CD14-positive monocyte (primary cell): Measurements from ENCODE around the gene ACSL6. TPM values are rescaled to one million over a fixed set of nuclear protein-coding genes. Genes with fewer than 3 reads are reported as not detected.

ENCODE experiments used
- DNase-seq, 3 donors: peaks; one replicate each; pipeline ENCODE4 v3.0.0-alpha.2; 2011 to 2022
- H2AFZ ChIP-seq: 2 replicates; pipeline ENCODE4 v1.6.0; 2012; ENCODE audit warnings: mild to moderate bottlenecking, low read depth, low read length, inconsistent platforms; ENCODE audit not compliant: insufficient read depth, poor library complexity, severe bottlenecking
- H3K27ac ChIP-seq, 2 donors: 1 replicate in 1 of 2; 2 replicates in 1 of 2; pipeline ENCODE4 v1.5.1; 2012 to 2013; ENCODE audit warnings: low read length in 2 of 2, control low read depth in 1 of 2, inconsistent platforms in 1 of 2, low read depth in 1 of 2, mild to moderate bottlenecking in 1 of 2
- H3K27me3 ChIP-seq, 2 donors: one replicate each; pipeline versions ENCODE4 v1.6.0 to v1.6.1; 2011 to 2013; ENCODE audit warnings: low read length in 2 of 2; ENCODE audit not compliant: control insufficient read depth in 2 of 2, insufficient read depth in 2 of 2
- H3K36me3 ChIP-seq, 2 donors: replicated peaks in 1 of 2; 1 replicate in 1 of 2; 2 replicates in 1 of 2; pipeline versions ENCODE4 v1.5.1 to v1.6.1; 2012 to 2013; ENCODE audit warnings: low read length in 2 of 2, control low read depth in 1 of 2, inconsistent platforms in 1 of 2, mild to moderate bottlenecking in 1 of 2; ENCODE audit not compliant: insufficient read depth in 2 of 2, control insufficient read depth in 1 of 2
- H3K4me1 ChIP-seq, 2 donors: 1 replicate in 1 of 2; 2 replicates in 1 of 2; pipeline versions ENCODE4 v1.5.1 to v1.6.1; 2012 to 2013; ENCODE audit warnings: low read length in 2 of 2, control low read depth in 1 of 2, inconsistent platforms in 1 of 2, mild to moderate bottlenecking in 1 of 2, moderate library complexity in 1 of 2; ENCODE audit not compliant: insufficient read depth in 2 of 2, control insufficient read depth in 1 of 2
- H3K4me2 ChIP-seq: replicated peaks from 2 replicates; pipeline ENCODE3; 2012; ENCODE audit warnings: low read length, moderate library complexity, mild to moderate bottlenecking; ENCODE audit not compliant: poor library complexity, severe bottlenecking; ENCODE audit errors: extremely low read depth
- H3K4me3 ChIP-seq, 3 experiments: fragments of 200-600 bp in 1 of 3; sonication (generic) in 1 of 3; replicated peaks in 1 of 3; 1 replicate in 2 of 3; 2 replicates in 1 of 3; pipeline ENCODE4 v1.5.1; 2011 to 2013; ENCODE audit warnings: low read length in 3 of 3, mild to moderate bottlenecking in 3 of 3, control low read depth in 2 of 3, low read depth in 2 of 3, inconsistent platforms in 1 of 3, moderate library complexity in 1 of 3
- H3K79me2 ChIP-seq: 2 replicates; pipeline ENCODE4 v1.6.0; 2012; ENCODE audit warnings: mild to moderate bottlenecking, control low read depth, inconsistent platforms, low read length, moderate library complexity; ENCODE audit not compliant: insufficient read depth
- H3K9ac ChIP-seq: 2 replicates; pipeline ENCODE4 v1.6.0; 2017; ENCODE audit warnings: low read length, mild to moderate bottlenecking; ENCODE audit not compliant: insufficient read depth, poor library complexity, severe bottlenecking
- H3K9me3 ChIP-seq, 2 donors: replicated peaks in 1 of 2; 1 replicate in 1 of 2; 2 replicates in 1 of 2; pipeline versions ENCODE4 v1.5.1 to v1.6.1; 2012 to 2013; ENCODE audit warnings: low read length in 2 of 2, control low read depth in 1 of 2; ENCODE audit not compliant: control insufficient read depth in 1 of 2, insufficient read depth in 1 of 2
- H4K20me1 ChIP-seq: 2 replicates; pipeline ENCODE4 v1.6.0; 2012; ENCODE audit warnings: mild to moderate bottlenecking, low read length, control low read depth, moderate library complexity; ENCODE audit not compliant: insufficient read depth
- H3K27ac Mint-ChIP-seq, 7 donors: one replicate each; pipeline ENCODE4 v1.8.0; 2020; ENCODE audit warnings: mild to moderate bottlenecking in 7 of 7, mixed read lengths in 7 of 7, moderate library complexity in 6 of 7, inconsistent platforms in 2 of 7
- H3K27me3 Mint-ChIP-seq, 3 donors: one replicate each; pipeline ENCODE4 v1.8.0; 2021 to 2022; ENCODE audit warnings: low read depth in 3 of 3, mild to moderate bottlenecking in 3 of 3, mixed read lengths in 3 of 3, moderate library complexity in 3 of 3, inconsistent platforms in 1 of 3
- H3K36me3 Mint-ChIP-seq, 2 donors: one replicate each; pipeline ENCODE4 v1.8.0; 2020; ENCODE audit warnings: mixed read lengths in 2 of 2, inconsistent platforms in 1 of 2, mild to moderate bottlenecking in 1 of 2
- H3K4me1 Mint-ChIP-seq: one replicate; pipeline ENCODE4 v1.8.0; 2020; ENCODE audit warnings: mild to moderate bottlenecking, mixed read lengths
- H3K4me3 Mint-ChIP-seq, 2 donors: one replicate each; pipeline ENCODE4 v1.8.0; 2020; ENCODE audit warnings: mild to moderate bottlenecking in 2 of 2, mixed read lengths in 2 of 2, moderate library complexity in 1 of 2
- H3K9me3 Mint-ChIP-seq, 7 donors: one replicate each; pipeline ENCODE4 v1.8.0; 2020 to 2022; ENCODE audit warnings: mixed read lengths in 7 of 7, mild to moderate bottlenecking in 6 of 7, moderate library complexity in 6 of 7, inconsistent platforms in 2 of 7
- CTCF ChIP-seq: fragments of 200-600 bp; IDR thresholded peaks from one replicate; pipeline ENCODE4 v1.8.0; 2022; ENCODE audit warnings: antibody characterized with exemption, mild to moderate bottlenecking
- WGBS: methylation state at CpG from one replicate; pipeline ENCODE4 v1.1.5; 2013; ENCODE audit warnings: missing lambda C conversion rate; ENCODE audit not compliant: insufficient coverage; 5-methylcytosine and 5-hydroxymethylcytosine counted together
- intact Hi-C, 2 donors: fragments of 100-400 bp; cut with micrococcal nuclease; formaldehyde crosslinking; loops; one replicate each; pipeline versions ENCODE4 v1.15.0 to v1.15.1; 2023
- polyA plus RNA-seq, 3 donors: library from polyadenylated mRNA; depleted of rRNA in 1 of 3; unstranded in 2 of 3; stranded (reverse) in 1 of 3; fragments of 300-500 nt in 2 of 3; fragments of >200 nt in 1 of 3; fragmentation: Illumina TruSeq in 2 of 3; gene quantifications; 1 replicate in 2 of 3; 2 replicates in 1 of 3; pipeline ENCODE4 v1.2.3, GENCODE V29; 2012 to 2021

Gene ACSL6
- polyA plus RNA-seq, 3 donors, result 0.45 TPM; not detected in 2

GRCh38 chr5:131990716-131991115 lies 20.7 kb downstream of the ACSL6 start:
- intact Hi-C loops, result no loop called here
- no peak overlapping the region for H3K27ac ChIP-seq
- Mint-ChIP-seq H3K9me3 (no peaks in the 10 kb centered on the region), H3K36me3 (no peaks in the 10 kb centered on the region), H3K4me1 (no peaks in the 10 kb centered on the region), H3K27ac (no peak overlapping the region), H3K4me3 (no peak overlapping the region), H3K27me3 (peaks cover 3 to 14% (median 4%) of the 10 kb centered on the region in 3 donors)
- H3K9ac ChIP-seq, result no peak overlapping the region
- H3K36me3 ChIP-seq, result no peaks in the 10 kb centered on the region
- H3K9me3 ChIP-seq, result no peaks in the 10 kb centered on the region
- no peak for TF ChIP-seq CTCF
- 96% methylated on average over 6 of the region's 13 CpGs for WGBS
- no peaks in the 10 kb centered on the region for H3K79me2 ChIP-seq
- no peaks in the 10 kb centered on the region for H3K27me3 ChIP-seq
- no peak for DNase-seq
- H3K4me2 ChIP-seq, result no peak overlapping the region
- H3K4me1 ChIP-seq, result no peaks in the 10 kb centered on the region
- H3K4me3 ChIP-seq, result no peak overlapping the region
- no peak overlapping the region for H2AFZ ChIP-seq
- no peaks in the 10 kb centered on the region for H4K20me1 ChIP-seq

- no peak overlapping the region for H3K27ac Mint-ChIP-seq
- 87% methylated on average over 6 of the region's 6 CpGs for WGBS
Measured at GRCh38 chr5:131988601-131989000, 22.9 kb downstream of the ACSL6 start.

More at GRCh38 chr5:131988601-131989000, 22.9 kb downstream of the ACSL6 start:
- Histone ChIP-seq H3K79me2 (no peaks in the 10 kb centered on the region), H3K36me3 (no peaks in the 10 kb centered on the region), H4K20me1 (no peaks in the 10 kb centered on the region), H3K9ac (no peak overlapping the region), H3K9me3 (no peaks in the 10 kb centered on the region), H3K4me1 (no peaks in the 10 kb centered on the region), H3K27ac (no peak overlapping the region), H3K4me3 (no peak overlapping the region), H2AFZ (no peak overlapping the region), H3K27me3 (no peaks in the 10 kb centered on the region), H3K4me2 (no peak overlapping the region)
- intact Hi-C loops, result no loop called here
- no peaks in the 10 kb centered on the region for H3K4me1 Mint-ChIP-seq
- no peaks in the 10 kb centered on the region for H3K36me3 Mint-ChIP-seq
- DNase-seq, result no peak
- H3K9me3 Mint-ChIP-seq, result no peaks in the 10 kb centered on the region
- H3K27me3 Mint-ChIP-seq, result peaks cover 0 to 9% (median 4%) of the 10 kb centered on the region in 3 donors
- no peak for TF ChIP-seq CTCF
- no peak overlapping the region for H3K4me3 Mint-ChIP-seq
